HuH-7 (cell line): ENCODE results near the gene SLU7.

Experiments used
- DNase-seq: peaks from one replicate; pipeline ENCODE4 v3.0.0; 2011; ENCODE audit warnings: low spot score

The SLU7 gene

GRCh38 chr5:160418561-160419457, at the start of gene SLU7:
Gene SLU7 (minus strand): TSS chr5:160419081. CDS start chr5:160415294, 3,787 bp downstream.
- DNase-seq = peak; percentile 86

GRCh38 chr5:160468363-160468975, 49.6 kb upstream of the SLU7 start:
- DNase-seq = no peak

DNA sequence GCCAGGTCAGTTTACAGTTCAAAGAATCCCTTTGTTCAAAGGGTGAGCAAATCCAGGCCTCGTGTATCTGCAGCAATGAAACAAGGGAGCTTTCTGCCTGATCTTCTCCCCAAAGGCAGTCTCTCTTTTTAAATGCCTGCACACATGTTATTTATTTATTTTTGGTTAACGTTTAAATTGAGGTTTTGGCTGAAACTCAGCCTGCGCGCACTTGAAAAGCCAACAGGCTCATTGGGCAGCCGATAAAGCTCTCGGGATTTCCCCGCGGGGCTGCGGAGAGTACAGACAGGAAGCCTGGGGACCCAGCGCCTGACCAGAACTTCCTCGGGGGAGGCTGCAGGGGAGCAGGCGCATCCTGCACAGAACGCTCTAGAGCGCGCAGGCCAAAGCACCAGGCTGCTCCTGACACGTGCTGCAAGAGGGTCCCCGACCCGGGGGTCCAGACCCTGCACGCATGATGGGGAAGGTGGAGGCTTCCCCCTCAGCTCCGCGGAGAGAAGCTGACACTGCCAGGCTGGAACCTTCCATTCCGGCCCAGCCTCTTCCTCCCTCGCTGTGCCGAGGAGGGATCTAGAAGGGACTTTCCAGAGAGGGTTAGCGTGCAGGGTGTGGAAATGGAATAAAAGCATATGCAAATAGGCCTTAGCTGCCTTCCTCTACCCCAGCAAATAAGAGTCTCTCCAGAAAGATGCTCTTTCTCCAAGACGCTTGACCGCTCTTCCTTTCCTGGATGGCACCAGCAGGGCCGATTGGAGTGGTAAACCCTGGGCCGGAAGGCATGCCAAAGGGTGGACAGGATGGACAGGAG, 48.9 kb upstream of the SLU7 start:
- peak; percentile 59 for DNase-seq

GRCh38 chr5:160466889-160467554, 48.1 kb upstream of the SLU7 start:
- DNase-seq = peak; percentile 23

GRCh38 chr5:160466116-160466515, 47.2 kb upstream of the SLU7 start:
- DNase-seq = no peak

GRCh38 chr5:160464466-160464797, 45.6 kb upstream of the SLU7 start:
- DNase-seq = no peak

- DNase-seq = peak; percentile 33
Observed at GRCh38 chr5:160463740-160464465, 45.0 kb upstream of the SLU7 start.

DNA sequence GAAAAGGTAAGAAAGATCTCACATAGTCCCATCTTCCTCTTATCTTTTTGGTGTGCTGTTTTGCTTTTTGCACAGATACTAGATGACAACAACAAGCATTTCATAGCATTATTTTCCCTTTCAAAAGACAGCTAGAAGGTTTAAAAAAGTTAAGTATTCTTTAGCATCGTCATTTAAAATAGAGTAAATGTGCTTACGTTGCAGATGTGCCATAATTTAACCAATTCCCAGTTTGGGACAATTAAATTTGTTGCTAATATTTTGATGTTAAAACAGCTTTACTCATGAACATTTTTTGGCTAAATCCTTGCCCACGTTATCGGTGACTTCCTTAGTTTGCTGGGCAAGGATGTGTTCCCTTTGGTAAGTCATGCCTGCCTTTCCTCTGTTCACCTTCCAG, 44.3 kb upstream of the SLU7 start:
- no peak for DNase-seq

GRCh38 chr5:160462167-160462566, 43.3 kb upstream of the SLU7 start:
- DNase-seq = no peak

GRCh38 chr5:160461378-160461777, 42.5 kb upstream of the SLU7 start:
- no peak for DNase-seq

DNA sequence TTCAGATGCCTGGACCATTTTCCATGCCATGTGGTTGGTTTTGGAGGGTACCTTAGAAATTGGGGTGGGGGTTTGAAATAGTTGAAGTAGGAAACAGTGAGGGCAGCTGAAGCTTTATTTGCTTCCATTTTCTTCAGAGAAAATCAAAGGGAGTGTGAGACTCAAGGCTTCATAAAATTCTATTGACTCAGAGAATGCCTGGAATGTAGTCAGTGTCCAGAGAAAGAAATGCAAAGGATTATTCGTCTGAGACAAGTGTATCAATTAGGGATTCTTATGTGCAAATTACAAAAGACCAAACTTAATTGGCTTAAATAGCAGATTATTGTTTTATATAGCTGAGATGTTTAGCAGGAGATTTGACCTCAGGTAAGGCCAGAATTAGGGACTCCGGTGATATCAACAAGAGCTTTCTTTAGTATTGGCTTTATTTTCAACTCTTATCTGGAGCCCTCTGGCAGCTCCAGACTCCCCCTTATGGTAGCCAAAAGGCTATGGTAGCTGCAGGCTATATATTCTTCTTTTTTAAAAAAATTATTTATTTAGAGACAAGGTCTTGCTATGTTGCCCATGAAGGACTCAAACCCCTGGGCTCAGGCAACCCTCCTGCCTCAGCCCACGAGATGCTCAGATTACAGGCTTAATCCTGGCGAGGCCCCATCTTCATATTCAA, 41.6 kb upstream of the SLU7 start:
- no peak for DNase-seq

GRCh38 chr5:160458806-160459800, 40.2 kb upstream of the SLU7 start:
- no peak for DNase-seq

DNA sequence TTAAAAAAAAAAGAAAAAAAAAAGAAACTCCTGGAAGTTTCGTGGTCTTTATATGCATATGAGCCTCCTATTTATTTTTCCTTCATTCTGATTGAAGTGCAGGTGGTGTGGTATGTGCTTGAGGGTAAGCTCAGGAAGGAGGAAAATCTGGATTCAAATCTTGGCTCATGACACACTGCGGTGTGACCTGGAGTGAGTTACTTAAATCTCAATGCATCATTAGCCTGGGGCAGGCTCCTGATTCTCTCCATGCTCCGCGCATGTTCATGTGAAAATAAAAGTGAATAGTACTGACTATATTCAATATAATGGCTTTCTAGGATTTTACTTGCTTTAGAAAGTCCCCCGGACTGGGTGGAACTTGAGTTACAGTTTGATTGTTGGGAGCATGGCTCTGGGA, 38.4 kb upstream of the SLU7 start:
- DNase-seq = no peak

GRCh38 chr5:160456480-160457177, 37.7 kb upstream of the SLU7 start:
- DNase-seq = no peak

- DNase-seq = no peak
Observed at GRCh38 chr5:160455600-160455999, 36.7 kb upstream of the SLU7 start.

GRCh38 chr5:160453751-160454150, 34.9 kb upstream of the SLU7 start:
- no peak for DNase-seq

GRCh38 chr5:160452795-160453194, 33.9 kb upstream of the SLU7 start:
- DNase-seq = no peak

GRCh38 chr5:160452036-160452435, 33.2 kb upstream of the SLU7 start:
- no peak for DNase-seq

DNA sequence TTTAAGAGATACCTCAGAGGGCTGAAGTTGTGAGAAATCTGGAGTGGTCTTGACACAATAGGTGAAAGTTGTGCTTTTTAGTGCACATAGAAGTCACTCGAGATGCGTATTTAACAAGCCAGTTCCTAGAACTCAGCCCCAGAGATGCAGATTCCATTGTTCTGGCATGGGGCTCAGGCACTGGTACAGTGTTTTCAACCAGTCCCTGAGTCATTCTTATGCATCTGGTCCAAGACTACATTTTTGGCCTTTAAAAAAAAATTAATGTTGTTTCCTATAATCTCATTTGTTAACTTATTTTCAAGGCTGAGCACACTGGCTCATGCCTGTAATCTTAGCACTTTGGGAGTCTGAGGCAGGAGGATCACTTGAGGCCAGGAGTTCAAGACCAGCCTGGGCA, 32.4 kb upstream of the SLU7 start:
- no peak for DNase-seq
